HG03066 (cell line): ENCODE data around the gene SUGCT.

ENCODE experiments used
- ATAC-seq: cut with Tn5 transposase; IDR thresholded peaks from one replicate; pipeline ENCODE4 v1.9.1; 2021; ENCODE audit warnings: low read depth; ENCODE audit not compliant: unreplicated experiment

Gene SUGCT

GRCh38 chr7:40836218-40836617 lies 701.4 kb downstream of the SUGCT start:
- ATAC-seq = no peak

GRCh38 chr7:40839881-40840280 lies 705.1 kb downstream of the SUGCT start:
- no peak for ATAC-seq

- no peak for ATAC-seq
Observed at GRCh38 chr7:40840990-40841389, 706.2 kb downstream of the SUGCT start.

- no peak for ATAC-seq
Observed at GRCh38 chr7:40842641-40843040, 707.8 kb downstream of the SUGCT start.

GRCh38 chr7:40843338-40843985 lies 708.7 kb downstream of the SUGCT start:
- no peak for ATAC-seq

GRCh38 chr7:40845943-40846342 lies 711.1 kb downstream of the SUGCT start:
- ATAC-seq = no peak

GRCh38 chr7:40847921-40848320 lies 713.1 kb downstream of the SUGCT start:
- no peak for ATAC-seq

- ATAC-seq = no peak
Observed at GRCh38 chr7:40848541-40849221, 713.9 kb downstream of the SUGCT start.

GRCh38 chr7:40850017-40850416 lies 715.2 kb downstream of the SUGCT start:
- ATAC-seq = no peak

- no peak for ATAC-seq
Observed at GRCh38 chr7:40851001-40851400, 716.2 kb downstream of the SUGCT start.

- no peak for ATAC-seq
Observed at GRCh38 chr7:40859076-40859475, 724.3 kb downstream of the SUGCT start.

- ATAC-seq = no peak
Observed at GRCh38 chr7:40859965-40860543, 725.2 kb downstream of the SUGCT start.

- ATAC-seq = no peak
Observed at GRCh38 chr7:40865441-40866233, 730.8 kb downstream of the SUGCT start.

GRCh38 chr7:40866601-40867000 lies 731.8 kb downstream of the SUGCT start:
- no peak for ATAC-seq

GRCh38 chr7:40870108-40870507 lies 735.3 kb downstream of the SUGCT start:
- ATAC-seq = no peak

GRCh38 chr7:40873248-40873647 lies 738.4 kb downstream of the SUGCT start:
- ATAC-seq = no peak

GRCh38 chr7:40874756-40875155 lies 740.0 kb downstream of the SUGCT start:
- no peak for ATAC-seq

- ATAC-seq = no peak
Observed at GRCh38 chr7:40876601-40877000, 741.8 kb downstream of the SUGCT start.

- ATAC-seq = no peak
Observed at GRCh38 chr7:40879941-40880543, 745.2 kb downstream of the SUGCT start.

GRCh38 chr7:40880581-40880980 lies 745.8 kb downstream of the SUGCT start:
- ATAC-seq = no peak

- no peak for ATAC-seq
Observed at GRCh38 chr7:40881405-40881926, 746.7 kb downstream of the SUGCT start.
